ENCODE data around the gene ZFP30. TPM values are rescaled to one million over a fixed set of nuclear protein-coding genes. Genes with fewer than 3 reads are reported as not detected.

Gene ZFP30
- 3.7 TPM for polyA plus RNA-seq (2013, experiment 1 of 2)
- 3.9 TPM for polyA plus RNA-seq (2013, experiment 2 of 2)

- peaks cover 4% of the 10 kb centered on the region for H3K4me1 ChIP-seq (ENCODE audit: control insufficient read depth, insufficient read depth, low read depth, low read length)
- H3K27me3 ChIP-seq (ENCODE audit: control insufficient read depth in 1 of 2, insufficient read depth in 1 of 2, low read length in 2 of 2), result no peaks in the 10 kb centered on the region
- peaks cover 39% of the 10 kb centered on the region for H3K9me3 ChIP-seq (ENCODE audit: control insufficient read depth, low read length)
- peak within 1 kb of the TSS; percentile 93 for H3K9ac ChIP-seq (ENCODE audit: low read length)
- peak within 1 kb of the TSS in 1 of 2 experiments; percentile 14 for H3K23ac ChIP-seq (ENCODE audit: low read length in 2 of 2)
- peak; percentile 91 for DNase-seq
- peak within 1 kb of the TSS; percentile 38 for H2BK120ac ChIP-seq (ENCODE audit: low read depth, low read length)
- peaks cover 4 to 10% of the 10 kb centered on the region in 2 experiments for H3K36me3 ChIP-seq (ENCODE audit: control insufficient read depth in 1 of 2, insufficient read depth in 2 of 2, low read depth in 1 of 2, low read length in 2 of 2)
- H2BK15ac ChIP-seq (ENCODE audit: low read depth, poor library complexity, severe bottlenecking), result peak within 1 kb of the TSS; percentile 57
- H3K18ac ChIP-seq (ENCODE audit: low read depth in 1 of 2, low read length in 2 of 2), result peak within 1 kb of the TSS; percentile 72 to 81
- H2AK5ac ChIP-seq (ENCODE audit: low read length, severe bottlenecking), result no peak within 1 kb of the TSS
- no peak within 1 kb of the TSS for H2BK5ac ChIP-seq (ENCODE audit: low read depth, low read length, poor library complexity, severe bottlenecking)
- H4K91ac ChIP-seq (ENCODE audit: low read length), result peak within 1 kb of the TSS; percentile 96
- H3K4ac ChIP-seq (ENCODE audit: low read depth in 1 of 2, low read length in 2 of 2), result peak within 1 kb of the TSS; percentile 77 to 81
- H2AFZ ChIP-seq (ENCODE audit: low read depth, low read length), result peak within 1 kb of the TSS; percentile 100
- peak within 1 kb of the TSS; percentile 32 to 90 for H2BK12ac ChIP-seq (ENCODE audit: low read length in 2 of 2)
- H3K27ac ChIP-seq (ENCODE audit: low read length, poor library complexity, severe bottlenecking), result peak within 1 kb of the TSS; percentile 92
- peaks cover 6% of the 10 kb centered on the region for H3K79me1 ChIP-seq (replicated peaks; ENCODE audit: low read length, poor library complexity, severe bottlenecking)
- H3K4me2 ChIP-seq (ENCODE audit: low read length, poor library complexity, severe bottlenecking), result peak within 1 kb of the TSS; percentile 96
- peak within 1 kb of the TSS in 1 of 2 experiments; percentile 95 for H3K14ac ChIP-seq (ENCODE audit: low read length in 2 of 2)
- under 1% methylated on average over 34 of the region's 34 CpGs for WGBS
- H3K4me3 ChIP-seq (ENCODE audit: insufficient read depth in 1 of 2, low read depth in 1 of 2, low read length in 2 of 2), result peak within 1 kb of the TSS; percentile 79 to 97
- peak within 1 kb of the TSS; percentile 95 for H4K8ac ChIP-seq (ENCODE audit: low read length)
These were observed at the start of gene ZFP30 for GRCh38 chr19:37655301-37655688. TSS of gene ZFP30 (minus strand) at chr19:37655465. CDS start at chr19:37647822, 7,643 bp downstream.

GRCh38 chr19:37699057-37699456 lies 43.8 kb upstream of the ZFP30 start:
- DNase-seq, result no peak
- Histone ChIP-seq H3K27ac (ENCODE audit: low read length, poor library complexity, severe bottlenecking) (no peak overlapping the region), H2BK15ac (ENCODE audit: low read depth, poor library complexity, severe bottlenecking) (no peak overlapping the region), H2BK12ac (ENCODE audit: low read length in 2 of 2) (no peak overlapping the region), H3K9me3 (ENCODE audit: control insufficient read depth, low read length) (peaks cover 57% of the 10 kb centered on the region), H3K14ac (ENCODE audit: low read length in 2 of 2) (no peak overlapping the region), H3K27me3 (ENCODE audit: control insufficient read depth in 1 of 2, insufficient read depth in 1 of 2, low read length in 2 of 2) (no peaks in the 10 kb centered on the region), H2AFZ (ENCODE audit: low read depth, low read length) (no peak overlapping the region), H2AK5ac (ENCODE audit: low read length, severe bottlenecking) (no peak overlapping the region), H2BK120ac (ENCODE audit: low read depth, low read length) (no peak overlapping the region), H4K8ac (ENCODE audit: low read length) (no peak overlapping the region), H3K18ac (ENCODE audit: low read depth in 1 of 2, low read length in 2 of 2) (no peak overlapping the region), H3K9ac (ENCODE audit: low read length) (no peak overlapping the region), H2BK5ac (ENCODE audit: low read depth, low read length, poor library complexity, severe bottlenecking) (no peak overlapping the region), H3K4me3 (ENCODE audit: insufficient read depth in 1 of 2, low read depth in 1 of 2, low read length in 2 of 2) (peak overlapping the region in 1 of 2 experiments; percentile 6), H3K36me3 (ENCODE audit: control insufficient read depth in 1 of 2, insufficient read depth in 2 of 2, low read depth in 1 of 2, low read length in 2 of 2) (peaks cover 16 to 26% of the 10 kb centered on the region in 2 experiments), H4K91ac (ENCODE audit: low read length) (no peak overlapping the region), H3K4me2 (ENCODE audit: low read length, poor library complexity, severe bottlenecking) (no peak overlapping the region), H3K4ac (ENCODE audit: low read depth in 1 of 2, low read length in 2 of 2) (no peak overlapping the region), H3K4me1 (ENCODE audit: control insufficient read depth, insufficient read depth, low read depth, low read length) (no peaks in the 10 kb centered on the region), H3K23ac (ENCODE audit: low read length in 2 of 2) (no peak overlapping the region), H3K79me1 (replicated peaks; ENCODE audit: low read length, poor library complexity, severe bottlenecking) (no peaks in the 10 kb centered on the region)
- WGBS, result 89% methylated on average over 5 of the region's 5 CpGs

GRCh38 chr19:37698216-37698615 lies 43.0 kb upstream of the ZFP30 start:
- Histone ChIP-seq H3K9ac (ENCODE audit: low read length) (no peak overlapping the region), H2AFZ (ENCODE audit: low read depth, low read length) (no peak overlapping the region), H3K27ac (ENCODE audit: low read length, poor library complexity, severe bottlenecking) (no peak overlapping the region), H3K14ac (ENCODE audit: low read length in 2 of 2) (no peak overlapping the region), H3K79me1 (replicated peaks; ENCODE audit: low read length, poor library complexity, severe bottlenecking) (no peaks in the 10 kb centered on the region), H3K36me3 (ENCODE audit: control insufficient read depth in 1 of 2, insufficient read depth in 2 of 2, low read depth in 1 of 2, low read length in 2 of 2) (peaks cover 14 to 22% of the 10 kb centered on the region in 2 experiments), H3K4me1 (ENCODE audit: control insufficient read depth, insufficient read depth, low read depth, low read length) (no peaks in the 10 kb centered on the region), H2BK15ac (ENCODE audit: low read depth, poor library complexity, severe bottlenecking) (no peak overlapping the region), H2BK120ac (ENCODE audit: low read depth, low read length) (no peak overlapping the region), H3K4me3 (ENCODE audit: insufficient read depth in 1 of 2, low read depth in 1 of 2, low read length in 2 of 2) (no peak overlapping the region), H3K4me2 (ENCODE audit: low read length, poor library complexity, severe bottlenecking) (no peak overlapping the region), H3K9me3 (ENCODE audit: control insufficient read depth, low read length) (peaks cover 55% of the 10 kb centered on the region), H4K91ac (ENCODE audit: low read length) (no peak overlapping the region), H3K23ac (ENCODE audit: low read length in 2 of 2) (no peak overlapping the region), H2BK12ac (ENCODE audit: low read length in 2 of 2) (no peak overlapping the region), H2BK5ac (ENCODE audit: low read depth, low read length, poor library complexity, severe bottlenecking) (no peak overlapping the region), H3K27me3 (ENCODE audit: control insufficient read depth in 1 of 2, insufficient read depth in 1 of 2, low read length in 2 of 2) (no peaks in the 10 kb centered on the region), H2AK5ac (ENCODE audit: low read length, severe bottlenecking) (no peak overlapping the region), H3K4ac (ENCODE audit: low read depth in 1 of 2, low read length in 2 of 2) (no peak overlapping the region), H4K8ac (ENCODE audit: low read length) (no peak overlapping the region), H3K18ac (ENCODE audit: low read depth in 1 of 2, low read length in 2 of 2) (no peak overlapping the region)
- WGBS, result 92% methylated on average over 6 of the region's 6 CpGs
- DNase-seq, result no peak

GRCh38 chr19:37695144-37695899 lies 40.1 kb upstream of the ZFP30 start:
- Histone ChIP-seq H2AFZ (ENCODE audit: low read depth, low read length) (no peak overlapping the region), H2BK15ac (ENCODE audit: low read depth, poor library complexity, severe bottlenecking) (no peak overlapping the region), H3K9ac (ENCODE audit: low read length) (no peak overlapping the region), H3K23ac (ENCODE audit: low read length in 2 of 2) (no peak overlapping the region), H3K36me3 (ENCODE audit: control insufficient read depth in 1 of 2, insufficient read depth in 2 of 2, low read depth in 1 of 2, low read length in 2 of 2) (peaks cover 10 to 22% of the 10 kb centered on the region in 2 experiments), H4K8ac (ENCODE audit: low read length) (no peak overlapping the region), H3K4me3 (ENCODE audit: insufficient read depth in 1 of 2, low read depth in 1 of 2, low read length in 2 of 2) (no peak overlapping the region), H4K91ac (ENCODE audit: low read length) (no peak overlapping the region), H3K27me3 (ENCODE audit: control insufficient read depth in 1 of 2, insufficient read depth in 1 of 2, low read length in 2 of 2) (no peaks in the 10 kb centered on the region), H2AK5ac (ENCODE audit: low read length, severe bottlenecking) (no peak overlapping the region), H3K27ac (ENCODE audit: low read length, poor library complexity, severe bottlenecking) (no peak overlapping the region), H3K9me3 (ENCODE audit: control insufficient read depth, low read length) (peaks cover 44% of the 10 kb centered on the region), H3K18ac (ENCODE audit: low read depth in 1 of 2, low read length in 2 of 2) (no peak overlapping the region), H3K14ac (ENCODE audit: low read length in 2 of 2) (no peak overlapping the region), H3K4ac (ENCODE audit: low read depth in 1 of 2, low read length in 2 of 2) (no peak overlapping the region), H2BK12ac (ENCODE audit: low read length in 2 of 2) (no peak overlapping the region), H3K79me1 (replicated peaks; ENCODE audit: low read length, poor library complexity, severe bottlenecking) (no peaks in the 10 kb centered on the region), H3K4me1 (ENCODE audit: control insufficient read depth, insufficient read depth, low read depth, low read length) (no peaks in the 10 kb centered on the region), H2BK120ac (ENCODE audit: low read depth, low read length) (no peak overlapping the region), H2BK5ac (ENCODE audit: low read depth, low read length, poor library complexity, severe bottlenecking) (no peak overlapping the region), H3K4me2 (ENCODE audit: low read length, poor library complexity, severe bottlenecking) (no peak overlapping the region)
- no peak for DNase-seq
- no CpG with 5 or more reads among the region's 3 CpGs for WGBS
